Activated CD4-positive, alpha-beta T cell treated with anti-CD3 and anti-CD28 coated beads for 36 hours (primary cell): ENCODE measurements around the gene TMEM109. TPM values are rescaled to one million over a fixed set of nuclear protein-coding genes. Genes with fewer than 3 reads are reported as not detected.
A peak's percentile ranks its signal among the peaks of the same experiment; 100 is the strongest.

Experiments
- ATAC-seq: fragments of 200-7000 bp; cut with Tn5 transposase; one replicate; pipeline ENCODE4 v1.10.0; 2021; ENCODE audit warnings: mild to moderate bottlenecking, moderate library complexity
- CTCF ChIA-PET: fragments of 350-600 bp; sonication (Branson Sonifier 250); formaldehyde crosslinking; loops from one replicate; lab custom pipeline; 2021; ENCODE audit warnings: antibody characterized with exemption; lab: Charles Lee
- POLR2A ChIA-PET: fragments of 350-600 bp; sonication (Branson Sonifier 250); formaldehyde crosslinking; loops from one replicate; lab custom pipeline; 2021; ENCODE audit warnings: antibody characterized with exemption, inconsistent platforms; lab: Charles Lee
- DNase-seq: peaks from one replicate; pipeline ENCODE4 v3.0.0-alpha.2; 2020
- H3K27ac Mint-ChIP-seq: one replicate; pipeline ENCODE4 v1.8.0; 2021; ENCODE audit warnings: mixed read lengths
- H3K27me3 Mint-ChIP-seq: one replicate; pipeline ENCODE4 v1.8.0; 2021; ENCODE audit warnings: mixed read lengths
- H3K36me3 Mint-ChIP-seq: one replicate; pipeline ENCODE4 v1.8.0; 2021; ENCODE audit warnings: low read depth, mixed read lengths
- H3K4me1 Mint-ChIP-seq: one replicate; pipeline ENCODE4 v1.8.0; 2021; ENCODE audit warnings: mixed read lengths
- H3K4me3 Mint-ChIP-seq: one replicate; pipeline ENCODE4 v1.8.0; 2021; ENCODE audit warnings: mild to moderate bottlenecking, moderate library complexity, mixed read lengths
- H3K9me3 Mint-ChIP-seq: one replicate; pipeline ENCODE4 v1.8.0; 2021; ENCODE audit warnings: low read depth, mixed read lengths
- intact Hi-C, 2 experiments: fragments of 100-400 bp; cut with DNase I in 1 of 2; cut with micrococcal nuclease in 1 of 2; formaldehyde crosslinking; loops; one replicate each; pipeline versions ENCODE4 v1.14.2 to v1.15.1; 2022 to 2024; cut with DNase I, micrococcal nuclease
- total RNA-seq, 2 experiments: library from RNA; stranded (reverse); gene quantifications; one replicate each; pipeline ENCODE4 v1.2.3, GENCODE V29; 2021

TMEM109 gene
- total RNA-seq, 2 experiments from 2014 or later, result 80.3 to 89.1 TPM

- no peak for DNase-seq
- H3K27me3 Mint-ChIP-seq, result no peaks in the 10 kb centered on the region
- H3K9me3 Mint-ChIP-seq, result no peaks in the 10 kb centered on the region
- ATAC-seq, result no peak
- ChIA-PET CTCF (no interaction called here), POLR2A (no interaction called here)
- intact Hi-C loops, result no loop called here
- peaks cover 5% of the 10 kb centered on the region for H3K4me1 Mint-ChIP-seq
- no peak overlapping the region for H3K4me3 Mint-ChIP-seq
- no peaks in the 10 kb centered on the region for H3K36me3 Mint-ChIP-seq
- H3K27ac Mint-ChIP-seq, result no peak overlapping the region
Observed at GRCh38 chr11:60935676-60936442, 21.9 kb downstream of the TMEM109 start.

- H3K36me3 Mint-ChIP-seq, result no peaks in the 10 kb centered on the region
- ChIA-PET POLR2A (no interaction called here), CTCF (no interaction called here)
- intact Hi-C loops, result no loop called here
- H3K27ac Mint-ChIP-seq, result no peak overlapping the region
- H3K9me3 Mint-ChIP-seq, result no peaks in the 10 kb centered on the region
- H3K4me3 Mint-ChIP-seq, result no peak overlapping the region
- H3K27me3 Mint-ChIP-seq, result no peaks in the 10 kb centered on the region
- ATAC-seq (no peak), DNase-seq (no peak)
- H3K4me1 Mint-ChIP-seq, result peaks cover 5% of the 10 kb centered on the region
Observed at GRCh38 chr11:60936467-60937143, 22.6 kb downstream of the TMEM109 start.

GRCh38 chr11:60937144-60937527, 23.2 kb downstream of the TMEM109 start:
- ChIA-PET CTCF (no interaction called here), POLR2A (no interaction called here)
- ATAC-seq, result no peak
- intact Hi-C loops, result no loop called here
- H3K36me3 Mint-ChIP-seq, result no peaks in the 10 kb centered on the region
- no peak overlapping the region for H3K4me3 Mint-ChIP-seq
- peaks cover 5% of the 10 kb centered on the region for H3K4me1 Mint-ChIP-seq
- H3K27ac Mint-ChIP-seq, result no peak overlapping the region
- H3K27me3 Mint-ChIP-seq, result no peaks in the 10 kb centered on the region
- no peaks in the 10 kb centered on the region for H3K9me3 Mint-ChIP-seq
- no peak for DNase-seq

- H3K4me1 Mint-ChIP-seq, result peaks cover 5% of the 10 kb centered on the region
- POLR2A ChIA-PET, result no interaction called here
- DNase-seq (no peak), ATAC-seq (no peak)
- no peak overlapping the region for H3K4me3 Mint-ChIP-seq
- H3K27me3 Mint-ChIP-seq, result no peaks in the 10 kb centered on the region
- CTCF ChIA-PET, result no interaction called here
- no peaks in the 10 kb centered on the region for H3K36me3 Mint-ChIP-seq
- no peaks in the 10 kb centered on the region for H3K9me3 Mint-ChIP-seq
- intact Hi-C loops, result no loop called here
- no peak overlapping the region for H3K27ac Mint-ChIP-seq
Observed at GRCh38 chr11:60937811-60938210, 23.9 kb downstream of the TMEM109 start.

GRCh38 chr11:60938500-60938899, 24.5 kb downstream of the TMEM109 start:
- ATAC-seq, result no peak
- Mint-ChIP-seq H3K27me3 (no peaks in the 10 kb centered on the region), H3K4me1 (peaks cover 5% of the 10 kb centered on the region), H3K27ac (no peak overlapping the region), H3K9me3 (no peaks in the 10 kb centered on the region), H3K36me3 (peaks cover 1% of the 10 kb centered on the region), H3K4me3 (no peak overlapping the region)
- ChIA-PET CTCF (no interaction called here), POLR2A (no interaction called here)
- intact Hi-C loops, result no loop called here
- no peak for DNase-seq

GRCh38 chr11:60939301-60939700, 25.3 kb downstream of the TMEM109 start:
- Mint-ChIP-seq H3K36me3 (peaks cover 2% of the 10 kb centered on the region), H3K4me3 (no peak overlapping the region), H3K27me3 (no peaks in the 10 kb centered on the region), H3K9me3 (no peaks in the 10 kb centered on the region), H3K27ac (no peak overlapping the region), H3K4me1 (peaks cover 5% of the 10 kb centered on the region)
- POLR2A ChIA-PET, result no interaction called here
- ATAC-seq (no peak), DNase-seq (no peak)
- CTCF ChIA-PET, result interaction anchor here (0.7 to 0.9 kb wide), 2 partner anchors 10 to 38 kb away, joined by 3 to 4 read pairs; no protein-coding TSS in a partner anchor
- intact Hi-C loops, result no loop called here

- ATAC-seq, result peak; percentile 24
- CTCF ChIA-PET, result interaction anchor here (0.7 to 0.9 kb wide), 2 partner anchors 10 to 38 kb away, joined by 3 to 4 read pairs; no protein-coding TSS in a partner anchor
- peaks cover 5% of the 10 kb centered on the region for H3K4me1 Mint-ChIP-seq
Observed at GRCh38 chr11:60939855-60940254, 25.9 kb downstream of the TMEM109 start.

GRCh38 chr11:60941371-60942119, 27.6 kb downstream of the TMEM109 start:
- ChIA-PET CTCF (interaction anchor here (0.6 to 1.0 kb wide), 2 partner anchors 20 to 83 kb away, joined by 3 read pairs; no protein-coding TSS in a partner anchor), POLR2A (no interaction called here)
- Mint-ChIP-seq H3K4me1 (peaks cover 5% of the 10 kb centered on the region), H3K36me3 (peaks cover 2% of the 10 kb centered on the region), H3K27ac (no peak overlapping the region), H3K9me3 (no peaks in the 10 kb centered on the region), H3K27me3 (no peaks in the 10 kb centered on the region), H3K4me3 (no peak overlapping the region)
- ATAC-seq, result no peak
- no peak for DNase-seq
- intact Hi-C loops, result no loop called here

More at GRCh38 chr11:60939855-60940254, 25.9 kb downstream of the TMEM109 start:
- H3K9me3 Mint-ChIP-seq, result no peaks in the 10 kb centered on the region
- no peaks in the 10 kb centered on the region for H3K27me3 Mint-ChIP-seq
- DNase-seq, result no peak
- POLR2A ChIA-PET, result no interaction called here
- peaks cover 2% of the 10 kb centered on the region for H3K36me3 Mint-ChIP-seq
- intact Hi-C loops, result no loop called here
- H3K27ac Mint-ChIP-seq, result no peak overlapping the region
- H3K4me3 Mint-ChIP-seq, result no peak overlapping the region

- H3K36me3 Mint-ChIP-seq, result peaks cover 2% of the 10 kb centered on the region
- CTCF ChIA-PET, result interaction anchor here (0.6 kb wide), 1 partner anchor 84 kb away, joined by 3 read pairs; no protein-coding TSS in a partner anchor
- POLR2A ChIA-PET, result no interaction called here
Observed at GRCh38 chr11:60942219-60942618, 28.3 kb downstream of the TMEM109 start.

GRCh38 chr11:60942970-60943565, 29.1 kb downstream of the TMEM109 start:
- ChIA-PET POLR2A (no interaction called here), CTCF (interaction anchor here (0.7 kb wide), 1 partner anchor 241 kb away, joined by 3 read pairs; no protein-coding TSS in a partner anchor)
- H3K4me3 Mint-ChIP-seq, result no peak overlapping the region
- peaks cover 2% of the 10 kb centered on the region for H3K36me3 Mint-ChIP-seq
- peaks cover 5% of the 10 kb centered on the region for H3K4me1 Mint-ChIP-seq
- no peak for ATAC-seq
- no peak for DNase-seq
- intact Hi-C loops, result no loop called here
- no peaks in the 10 kb centered on the region for H3K27me3 Mint-ChIP-seq
- H3K27ac Mint-ChIP-seq, result no peak overlapping the region
- H3K9me3 Mint-ChIP-seq, result no peaks in the 10 kb centered on the region

More at GRCh38 chr11:60942219-60942618, 28.3 kb downstream of the TMEM109 start:
- peaks cover 5% of the 10 kb centered on the region for H3K4me1 Mint-ChIP-seq
- no peak overlapping the region for H3K4me3 Mint-ChIP-seq
- no peaks in the 10 kb centered on the region for H3K27me3 Mint-ChIP-seq
- H3K27ac Mint-ChIP-seq, result no peak overlapping the region
- intact Hi-C loops, result no loop called here
- H3K9me3 Mint-ChIP-seq, result no peaks in the 10 kb centered on the region
- no peak for DNase-seq
- no peak for ATAC-seq
